GM19025 (cell line): ENCODE data around the gene ALG2.

Experiments used
- ATAC-seq: cut with Tn5 transposase; IDR thresholded peaks from one replicate; pipeline ENCODE4 v1.9.1; 2021; ENCODE audit warnings: mild to moderate bottlenecking, low read depth, moderate library complexity; ENCODE audit not compliant: unreplicated experiment

The ALG2 gene

GRCh38 chr9:99221621-99222415 lies at the start of gene ALG2, which contains the start of gene SEC61B:
TSS of gene ALG2 (minus strand) at chr9:99221942. CDS start at chr9:99221894, 48 bp downstream.
TSS of gene SEC61B (plus strand) at chr9:99222282. CDS start at chr9:99222364, 82 bp downstream.
- ATAC-seq = peak; percentile 94

- ATAC-seq = no peak
These were observed 48.7 kb upstream of the ALG2 start for GRCh38 chr9:99270491-99270890.

- ATAC-seq = no peak
These were observed 47.7 kb upstream of the ALG2 start for GRCh38 chr9:99269416-99269815.

- peak; percentile 58 for ATAC-seq
These were observed 44.7 kb upstream of the ALG2 start for GRCh38 chr9:99266255-99267023.

GRCh38 chr9:99265691-99266090 lies 43.9 kb upstream of the ALG2 start:
- no peak for ATAC-seq

GRCh38 chr9:99264070-99264680 lies 42.4 kb upstream of the ALG2 start:
- ATAC-seq = no peak

GRCh38 chr9:99262949-99263418 lies 41.2 kb upstream of the ALG2 start:
- peak; percentile 51 for ATAC-seq

- ATAC-seq = no peak
These were observed 40.2 kb upstream of the ALG2 start for GRCh38 chr9:99261923-99262322.

- peak; percentile 43 for ATAC-seq
These were observed 37.6 kb upstream of the ALG2 start for GRCh38 chr9:99259231-99259918.

GRCh38 chr9:99257723-99258389 lies 36.1 kb upstream of the ALG2 start:
- no peak for ATAC-seq

- ATAC-seq = no peak
These were observed 33.9 kb upstream of the ALG2 start for GRCh38 chr9:99255651-99256050.

- ATAC-seq = peak; percentile 83
These were observed 32.2 kb upstream of the ALG2 start for GRCh38 chr9:99253772-99254431.

- peak; percentile 40 for ATAC-seq
These were observed 31.4 kb upstream of the ALG2 start for GRCh38 chr9:99253134-99253533.

GRCh38 chr9:99251157-99251556 lies 29.4 kb upstream of the ALG2 start:
- no peak for ATAC-seq

GRCh38 chr9:99249619-99250018 lies 27.9 kb upstream of the ALG2 start:
- ATAC-seq = no peak

- ATAC-seq = peak; percentile 76
These were observed 22.9 kb upstream of the ALG2 start for GRCh38 chr9:99244344-99245260.

- ATAC-seq = no peak
These were observed 19.4 kb upstream of the ALG2 start for GRCh38 chr9:99241106-99241505.

GRCh38 chr9:99239341-99240060 lies 17.8 kb upstream of the ALG2 start:
- ATAC-seq = no peak
